A673 (cell line): ENCODE measurements around the gene COL19A1. TPM values are rescaled to one million over a fixed set of nuclear protein-coding genes. Genes with fewer than 3 reads are reported as not detected.

Source experiments
- BruUV-seq: library from RNA; stranded (reverse); fragments of 400-500 nt; replicated peaks from 2 replicates; lab custom pipeline; 2021; lab: Mats Ljungman, UMichigan
- CTCF ChIA-PET: fragments of 300-600 bp; sonication (Branson Sonifier 250); formaldehyde crosslinking; loops from one replicate; lab custom pipeline; 2022; ENCODE audit warnings: antibody characterized with exemption; lab: Charles Lee
- POLR2A ChIA-PET: fragments of 300-600 bp; sonication (Branson Sonifier 250); formaldehyde crosslinking; loops from one replicate; lab custom pipeline; 2022; ENCODE audit warnings: antibody characterized with exemption; ENCODE audit not compliant: low non-redundant PET; lab: Charles Lee
- DNase-seq: peaks from one replicate; pipeline ENCODE4 v3.0.0-alpha.2; 2015; ENCODE audit warnings: low spot score
- H3K27ac ChIP-seq: fragments of 200-600 bp; sonication (generic); 2 replicates; pipeline ENCODE4 v1.5.1; 2016; ENCODE audit warnings: mixed run types, low read depth, mild to moderate bottlenecking, mixed read lengths, antibody characterized with exemption, low read length; ENCODE audit not compliant: poor library complexity, severe bottlenecking
- H3K27me3 ChIP-seq: fragments of 200-600 bp; sonication (generic); replicated peaks from 2 replicates; pipeline ENCODE4 v1.6.1; 2017; ENCODE audit warnings: mixed run types, low read depth, mild to moderate bottlenecking, mixed read lengths, antibody characterized with exemption, low read length; ENCODE audit not compliant: insufficient read depth, poor library complexity
- H3K36me3 ChIP-seq: fragments of 200-600 bp; sonication (generic); 2 replicates; pipeline ENCODE4 v1.6.1; 2016; ENCODE audit warnings: mixed run types, mild to moderate bottlenecking, mixed read lengths, antibody characterized with exemption, low read length; ENCODE audit not compliant: insufficient read depth, poor library complexity, severe bottlenecking
- H3K4me1 ChIP-seq: fragments of 200-600 bp; sonication (generic); 2 replicates; pipeline ENCODE4 v1.6.1; 2017; ENCODE audit warnings: mixed run types, mild to moderate bottlenecking, mixed read lengths, antibody characterized with exemption, low read length; ENCODE audit not compliant: insufficient read depth, poor library complexity, severe bottlenecking
- H3K4me3 ChIP-seq: fragments of 200-600 bp; sonication (generic); 2 replicates; pipeline ENCODE4 v1.5.1; 2016; ENCODE audit warnings: low read depth, mixed run types, mild to moderate bottlenecking, mixed read lengths, low read length; ENCODE audit not compliant: poor library complexity, severe bottlenecking
- H3K9me3 ChIP-seq: fragments of 200-600 bp; sonication (generic); 2 replicates; pipeline ENCODE4 v1.6.1; 2016; ENCODE audit warnings: mixed run types, low read depth, mild to moderate bottlenecking, mixed read lengths, antibody characterized with exemption, low read length; ENCODE audit not compliant: poor library complexity, severe bottlenecking
- CTCF ChIP-seq: fragments of 300-800, 200-600 bp; sonication (generic); conservative IDR thresholded peaks from 2 replicates; pipeline ENCODE4 v1.5.1; 2017; ENCODE audit warnings: low read depth, mild to moderate bottlenecking, antibody characterized with exemption, low read length, moderate library complexity, mixed read lengths
- EZH2 ChIP-seq: fragments of 200-600 bp; sonication (generic); IDR thresholded peaks from 2 replicates; pipeline ENCODE4 v1.6.1; 2017; ENCODE audit warnings: borderline replicate concordance, low read depth, mild to moderate bottlenecking, mixed read lengths, antibody characterized with exemption, low read length; ENCODE audit not compliant: poor library complexity, severe bottlenecking
- intact Hi-C: fragments of 100-400 bp; cut with micrococcal nuclease; formaldehyde crosslinking; loops from one replicate; pipeline ENCODE4 v1.10.0; 2022; ENCODE audit not compliant: unreplicated experiment
- total RNA-seq: library from RNA; stranded (reverse); gene quantifications from 2 replicates; pipeline ENCODE4 v1.2.3, GENCODE V29; 2021

Gene COL19A1
- total RNA-seq, 1 experiment from 2014 or later: 0.37 TPM

GRCh38 chr6:69846770-69847491 is 19.4 kb upstream of the COL19A1 start:
- TF ChIP-seq CTCF: no peak
- TF ChIP-seq EZH2: no peak
- POLR2A ChIA-PET: no interaction called here
- no peaks in the 10 kb centered on the region for H3K27me3 ChIP-seq
- CTCF ChIA-PET: no interaction called here
- no peaks in the 10 kb centered on the region for H3K4me1 ChIP-seq
- intact Hi-C loops: no loop called here
- no peak overlapping the region for H3K27ac ChIP-seq
- no peak for DNase-seq
- no peak overlapping the region for H3K4me3 ChIP-seq
- H3K9me3 ChIP-seq: no peaks in the 10 kb centered on the region
- H3K36me3 ChIP-seq: no peaks in the 10 kb centered on the region
- no TSS peak for BruUV-seq

- no peak for TF ChIP-seq CTCF
- TF ChIP-seq EZH2: no peak
- H3K4me1 ChIP-seq: no peaks in the 10 kb centered on the region
- H3K27ac ChIP-seq: no peak overlapping the region
- intact Hi-C loops: no loop called here
- H3K9me3 ChIP-seq: peaks cover under 1% of the 10 kb centered on the region
- H3K4me3 ChIP-seq: no peak overlapping the region
- POLR2A ChIA-PET: no interaction called here
- H3K36me3 ChIP-seq: no peaks in the 10 kb centered on the region
- BruUV-seq: no TSS peak
- no peak for DNase-seq
- CTCF ChIA-PET: no interaction called here
- H3K27me3 ChIP-seq: no peaks in the 10 kb centered on the region
These were observed 18.9 kb upstream of the COL19A1 start for GRCh38 chr6:69847492-69847788.

GRCh38 chr6:69848552-69848951 is 17.8 kb upstream of the COL19A1 start:
- no peak for DNase-seq
- Histone ChIP-seq H3K27ac (no peak overlapping the region), H3K9me3 (peaks cover 4% of the 10 kb centered on the region), H3K4me1 (no peaks in the 10 kb centered on the region), H3K36me3 (no peaks in the 10 kb centered on the region), H3K27me3 (no peaks in the 10 kb centered on the region), H3K4me3 (no peak overlapping the region)
- ChIA-PET POLR2A (no interaction called here), CTCF (no interaction called here)
- intact Hi-C loops: no loop called here
- TF ChIP-seq EZH2 (no peak), CTCF (no peak)
- BruUV-seq: no TSS peak
